Body of pancreas (tissue), 4 donors: Measurements from ENCODE around the gene TGFBR3.

Experiments
- POLR2A ChIP-seq, 3 donors: fragments of 450-650 bp; IDR thresholded peaks; one replicate each; pipeline ENCODE4 v1.6.1; 2016; ENCODE audit warnings: antibody characterized with exemption in 3 of 3, mild to moderate bottlenecking in 2 of 3
- TF ChIP-seq, protein P1 (sequence below), 7 experiments: fragments of 450-650 bp in 4 of 7; fragments of 200-600 bp in 3 of 7; sonication (generic) in 3 of 7; IDR thresholded peaks; one replicate each; pipeline ENCODE4 v1.5.1; 2016 to 2019; ENCODE audit warnings: antibody characterized with exemption in 7 of 7

DNA sequence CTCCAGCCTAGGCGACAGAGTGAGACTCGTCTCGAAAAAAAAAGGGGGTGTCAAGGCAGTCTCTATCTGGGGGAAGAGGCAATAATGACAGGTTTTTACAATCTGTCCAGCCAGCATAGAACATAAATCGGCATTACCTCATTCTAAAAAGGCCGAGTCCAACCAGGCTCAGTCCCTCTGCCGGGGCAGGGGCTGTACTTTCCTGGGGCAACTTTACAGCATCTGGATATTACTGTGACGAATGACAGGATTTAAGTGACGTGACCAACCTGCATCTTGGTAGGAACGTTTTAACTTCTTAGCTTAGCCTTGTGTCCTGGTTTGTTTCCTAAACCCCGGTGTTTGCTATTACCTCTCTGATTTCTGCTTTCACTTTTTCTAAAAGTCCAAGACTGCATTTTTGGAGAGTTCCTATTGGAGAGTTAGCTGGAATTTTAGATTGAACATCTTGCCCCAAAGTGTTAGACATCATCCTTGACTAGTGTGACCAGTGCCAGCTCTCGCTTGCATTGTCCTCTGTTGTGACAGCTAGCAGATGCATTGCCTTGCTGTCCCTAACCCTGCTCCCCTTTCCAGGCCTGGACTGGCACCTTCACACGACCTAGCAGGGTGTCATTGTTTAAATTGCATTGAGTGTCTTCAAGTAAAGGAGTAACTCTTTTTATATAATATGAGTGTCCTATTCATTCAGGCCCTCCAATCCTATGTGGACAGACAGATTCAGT, 96.5 kb downstream of the TGFBR3 start:
- TF ChIP-seq, protein P1, sequence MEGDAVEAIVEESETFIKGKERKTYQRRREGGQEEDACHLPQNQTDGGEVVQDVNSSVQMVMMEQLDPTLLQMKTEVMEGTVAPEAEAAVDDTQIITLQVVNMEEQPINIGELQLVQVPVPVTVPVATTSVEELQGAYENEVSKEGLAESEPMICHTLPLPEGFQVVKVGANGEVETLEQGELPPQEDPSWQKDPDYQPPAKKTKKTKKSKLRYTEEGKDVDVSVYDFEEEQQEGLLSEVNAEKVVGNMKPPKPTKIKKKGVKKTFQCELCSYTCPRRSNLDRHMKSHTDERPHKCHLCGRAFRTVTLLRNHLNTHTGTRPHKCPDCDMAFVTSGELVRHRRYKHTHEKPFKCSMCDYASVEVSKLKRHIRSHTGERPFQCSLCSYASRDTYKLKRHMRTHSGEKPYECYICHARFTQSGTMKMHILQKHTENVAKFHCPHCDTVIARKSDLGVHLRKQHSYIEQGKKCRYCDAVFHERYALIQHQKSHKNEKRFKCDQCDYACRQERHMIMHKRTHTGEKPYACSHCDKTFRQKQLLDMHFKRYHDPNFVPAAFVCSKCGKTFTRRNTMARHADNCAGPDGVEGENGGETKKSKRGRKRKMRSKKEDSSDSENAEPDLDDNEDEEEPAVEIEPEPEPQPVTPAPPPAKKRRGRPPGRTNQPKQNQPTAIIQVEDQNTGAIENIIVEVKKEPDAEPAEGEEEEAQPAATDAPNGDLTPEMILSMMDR (IDR thresholded peaks at IDR 0.05) = no peak
- no peak for TF ChIP-seq POLR2A (IDR thresholded peaks at IDR 0.05)
